MCF 10A (cell line): ENCODE data around the gene GPC5. TPM values are rescaled to one million over a fixed set of nuclear protein-coding genes. Genes with fewer than 3 reads are reported as not detected.

Source experiments
- BruUV-seq: library from RNA; stranded (reverse); fragments of 400-500 nt; replicated peaks from 2 replicates; lab custom pipeline; 2021; lab: Mats Ljungman, UMichigan
- CTCF ChIA-PET: fragments of 300-600 bp; sonication (Branson Sonifier 250); formaldehyde crosslinking; extraction: SDS; loops from one replicate; lab custom pipeline; 2021; ENCODE audit warnings: antibody characterized with exemption, inconsistent platforms; lab: Yijun Ruan, JAX
- POLR2A ChIA-PET: fragments of 300-600, 350-650 bp; sonication (Branson Sonifier 250); formaldehyde crosslinking; extraction: SDS; loops from one replicate; lab custom pipeline; 2020; ENCODE audit warnings: antibody characterized with exemption, inconsistent platforms; lab: Yijun Ruan, JAX
- DNase-seq: peaks from one replicate; pipeline ENCODE4 v3.0.0-alpha.2; 2018; ENCODE audit not compliant: unreplicated experiment
- H3K27ac Mint-ChIP-seq: one replicate; pipeline ENCODE4 v1.8.0; 2022; ENCODE audit warnings: mild to moderate bottlenecking, low read depth, mixed read lengths; ENCODE audit not compliant: unreplicated experiment
- H3K27me3 Mint-ChIP-seq: one replicate; pipeline ENCODE4 v1.8.0; 2022; ENCODE audit warnings: mixed read lengths; ENCODE audit not compliant: insufficient read depth, unreplicated experiment
- H3K36me3 Mint-ChIP-seq: one replicate; pipeline ENCODE4 v1.8.0; 2022; ENCODE audit warnings: mild to moderate bottlenecking, moderate library complexity, mixed read lengths; ENCODE audit not compliant: insufficient read depth, unreplicated experiment
- H3K4me1 Mint-ChIP-seq: one replicate; pipeline ENCODE4 v1.8.0; 2022; ENCODE audit warnings: mixed read lengths; ENCODE audit not compliant: insufficient read depth, unreplicated experiment
- H3K4me3 Mint-ChIP-seq: one replicate; pipeline ENCODE4 v1.8.0; 2022; ENCODE audit warnings: mild to moderate bottlenecking, moderate library complexity, mixed read lengths; ENCODE audit not compliant: unreplicated experiment
- H3K9me3 Mint-ChIP-seq: one replicate; pipeline ENCODE4 v1.8.0; 2022; ENCODE audit warnings: mixed read lengths; ENCODE audit not compliant: unreplicated experiment
- intact Hi-C: fragments of 100-400 bp; cut with micrococcal nuclease; formaldehyde crosslinking; loops from 2 replicates; pipeline ENCODE4 v1.14.1; 2022
- total RNA-seq: library from RNA; stranded (reverse); gene quantifications from 2 replicates; pipeline ENCODE4 v1.2.3, GENCODE V29; 2022
- TF ChIP-seq, protein P1 (sequence below): fragments of 200-600 bp; IDR thresholded peaks from one replicate; pipeline ENCODE4 v1.8.0; 2022; ENCODE audit warnings: antibody characterized with exemption, mild to moderate bottlenecking; ENCODE audit not compliant: unreplicated experiment

Gene GPC5
- total RNA-seq, 1 experiment from 2014 or later = not detected

DNA sequence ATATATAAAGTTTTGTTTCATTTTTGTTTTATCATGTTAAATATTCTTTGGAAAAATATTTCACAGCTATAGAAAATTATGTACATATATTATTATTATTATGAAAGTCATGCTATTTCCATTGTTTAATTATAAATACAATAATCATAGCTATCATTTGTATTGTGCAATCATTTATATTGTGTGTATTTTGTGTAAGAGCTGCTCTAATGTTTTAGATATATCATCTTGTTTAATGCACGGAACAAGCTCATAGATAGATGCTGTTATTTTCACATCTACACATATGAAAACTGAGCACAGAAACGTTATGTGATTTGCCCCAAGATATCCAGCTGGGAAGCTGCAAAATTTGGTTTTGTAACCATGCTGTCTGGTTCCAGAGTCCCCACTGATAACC, 111.6 kb downstream of the GPC5 start:
- POLR2A ChIA-PET = no interaction called here
- Mint-ChIP-seq H3K27me3 (peaks cover 20% of the 10 kb centered on the region), H3K9me3 (no peaks in the 10 kb centered on the region), H3K27ac (no peak overlapping the region), H3K4me3 (no peak overlapping the region), H3K4me1 (no peaks in the 10 kb centered on the region), H3K36me3 (no peaks in the 10 kb centered on the region)
- TF ChIP-seq, protein P1, sequence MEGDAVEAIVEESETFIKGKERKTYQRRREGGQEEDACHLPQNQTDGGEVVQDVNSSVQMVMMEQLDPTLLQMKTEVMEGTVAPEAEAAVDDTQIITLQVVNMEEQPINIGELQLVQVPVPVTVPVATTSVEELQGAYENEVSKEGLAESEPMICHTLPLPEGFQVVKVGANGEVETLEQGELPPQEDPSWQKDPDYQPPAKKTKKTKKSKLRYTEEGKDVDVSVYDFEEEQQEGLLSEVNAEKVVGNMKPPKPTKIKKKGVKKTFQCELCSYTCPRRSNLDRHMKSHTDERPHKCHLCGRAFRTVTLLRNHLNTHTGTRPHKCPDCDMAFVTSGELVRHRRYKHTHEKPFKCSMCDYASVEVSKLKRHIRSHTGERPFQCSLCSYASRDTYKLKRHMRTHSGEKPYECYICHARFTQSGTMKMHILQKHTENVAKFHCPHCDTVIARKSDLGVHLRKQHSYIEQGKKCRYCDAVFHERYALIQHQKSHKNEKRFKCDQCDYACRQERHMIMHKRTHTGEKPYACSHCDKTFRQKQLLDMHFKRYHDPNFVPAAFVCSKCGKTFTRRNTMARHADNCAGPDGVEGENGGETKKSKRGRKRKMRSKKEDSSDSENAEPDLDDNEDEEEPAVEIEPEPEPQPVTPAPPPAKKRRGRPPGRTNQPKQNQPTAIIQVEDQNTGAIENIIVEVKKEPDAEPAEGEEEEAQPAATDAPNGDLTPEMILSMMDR = no peak
- CTCF ChIA-PET = interaction anchor here (1.1 kb wide), 1 partner anchor 129 kb away, joined by 4 read pairs; no protein-coding TSS in a partner anchor
- intact Hi-C loops = no loop called here
- no peak for DNase-seq
- no TSS peak for BruUV-seq

DNA sequence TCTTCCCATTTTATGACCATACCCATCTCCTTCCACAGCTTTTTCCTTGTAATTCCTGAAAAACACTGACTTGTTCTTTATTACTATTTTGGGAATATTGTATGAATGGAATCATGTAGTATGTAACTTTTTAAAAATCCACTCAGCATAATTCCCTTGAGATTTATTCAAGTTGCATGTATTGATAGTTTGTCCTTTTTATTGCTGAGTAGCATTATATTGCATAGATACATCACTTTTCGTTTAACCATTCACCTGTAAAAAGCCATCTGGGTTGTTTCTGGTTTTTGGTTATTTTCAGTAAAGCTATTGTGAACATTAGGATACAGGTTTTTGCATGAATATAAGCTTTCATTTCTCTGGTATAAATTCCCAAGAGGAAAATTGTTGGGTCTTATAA, 115.4 kb downstream of the GPC5 start:
- intact Hi-C loops = no loop called here
- POLR2A ChIA-PET = no interaction called here

DNA sequence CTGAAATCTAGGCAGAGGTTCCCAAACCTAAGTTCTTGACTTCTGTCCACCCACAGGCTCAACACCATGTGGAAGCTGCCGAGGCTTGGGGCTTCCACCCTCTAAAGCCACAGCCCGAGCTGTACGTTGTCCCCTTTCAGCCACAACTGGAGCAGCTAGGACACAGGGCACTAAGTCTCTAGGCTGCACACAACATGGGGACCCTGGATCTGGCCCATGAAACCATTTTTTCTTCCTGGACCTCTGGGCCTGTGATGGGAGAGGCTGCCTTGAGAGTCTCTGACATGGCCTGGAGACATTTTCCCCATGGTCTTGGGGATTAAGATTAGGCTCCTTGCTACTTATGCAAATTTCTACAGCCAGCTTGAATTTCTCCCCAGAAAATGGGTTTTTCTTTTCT, 118.4 kb downstream of the GPC5 start:
- no peak overlapping the region for H3K27ac Mint-ChIP-seq
- H3K4me1 Mint-ChIP-seq = no peaks in the 10 kb centered on the region
- DNase-seq = no peak
- H3K9me3 Mint-ChIP-seq = no peaks in the 10 kb centered on the region
- TF ChIP-seq, protein P1 = no peak
- H3K4me3 Mint-ChIP-seq = no peak overlapping the region
- H3K27me3 Mint-ChIP-seq = peaks cover 19% of the 10 kb centered on the region
- intact Hi-C loops = no loop called here
- POLR2A ChIA-PET = no interaction called here
- BruUV-seq = no TSS peak
- H3K36me3 Mint-ChIP-seq = no peaks in the 10 kb centered on the region
- CTCF ChIA-PET = interaction anchor here (0.7 kb wide), 1 partner anchor 84 kb away, joined by 5 read pairs; no protein-coding TSS in a partner anchor

More for the DNA sequence above, 115.4 kb downstream of the GPC5 start:
- Mint-ChIP-seq H3K4me1 (no peaks in the 10 kb centered on the region), H3K27ac (no peak overlapping the region), H3K36me3 (no peaks in the 10 kb centered on the region), H3K4me3 (no peak overlapping the region), H3K9me3 (no peaks in the 10 kb centered on the region), H3K27me3 (peaks cover 29% of the 10 kb centered on the region)
- CTCF ChIA-PET = no interaction called here
- TF ChIP-seq, protein P1 = no peak
- no TSS peak for BruUV-seq
- DNase-seq = no peak

DNA sequence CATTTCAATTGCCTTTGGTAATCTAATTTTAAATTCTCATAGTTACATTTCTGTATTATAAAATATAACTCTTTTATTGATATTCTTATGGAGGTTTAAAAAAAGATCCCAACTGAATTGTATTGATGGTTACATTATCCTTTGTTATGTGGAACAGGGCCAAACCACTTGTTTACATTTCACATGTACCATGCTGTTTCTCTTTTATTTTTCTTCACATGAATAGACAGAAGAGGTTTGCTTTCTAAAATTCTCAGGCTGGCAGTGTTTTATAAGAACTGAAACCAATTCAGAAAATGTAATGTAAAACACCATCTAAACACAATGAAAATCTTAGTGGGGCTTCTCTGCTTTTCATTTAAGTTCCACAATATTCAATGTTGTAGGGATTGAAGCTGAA, 122.5 kb downstream of the GPC5 start:
- Mint-ChIP-seq H3K27ac (no peak overlapping the region), H3K4me1 (no peaks in the 10 kb centered on the region), H3K9me3 (no peaks in the 10 kb centered on the region), H3K36me3 (no peaks in the 10 kb centered on the region), H3K27me3 (peaks cover 28% of the 10 kb centered on the region), H3K4me3 (no peak overlapping the region)
- CTCF ChIA-PET = no interaction called here
- TF ChIP-seq, protein P1 = no peak
- no peak for DNase-seq
- no TSS peak for BruUV-seq
- POLR2A ChIA-PET = no interaction called here
- intact Hi-C loops = no loop called here
